Stomach (tissue), 9 donors: ENCODE results near the gene TOR1A. TPM values are rescaled to one million over a fixed set of nuclear protein-coding genes. Genes with fewer than 3 reads are reported as not detected.

Experiments used
- DNase-seq, 2 donors: peaks; one replicate each; pipeline versions ENCODE4 v3.0.0 to v3.0.0-alpha.2; 2013 to 2019
- H3K27ac ChIP-seq, 5 donors: fragments of 200-600 bp in 4 of 5; sonication (generic) in 4 of 5; one replicate each; pipeline ENCODE4 v1.5.1; 2013 to 2019; ENCODE audit warnings: mild to moderate bottlenecking in 1 of 5, moderate library complexity in 1 of 5
- H3K27me3 ChIP-seq, 3 donors: fragments of 200-600 bp; sonication (generic); one replicate each; pipeline ENCODE4 v1.5.1; 2017 to 2019; ENCODE audit warnings: mixed run types in 1 of 3
- H3K36me3 ChIP-seq, 4 donors: fragments of 200-600 bp; sonication (generic); 1 replicate in 3 of 4; 2 replicates in 1 of 4; pipeline ENCODE4 v1.5.1; 2016 to 2019
- H3K4me1 ChIP-seq, 4 donors: fragments of 200-600 bp; sonication (generic); one replicate each; pipeline ENCODE4 v1.5.1; 2016 to 2019
- H3K4me3 ChIP-seq, 4 donors: fragments of 200-600 bp; sonication (generic) in 3 of 4; one replicate each; pipeline ENCODE4 v1.5.1; 2016 to 2019; ENCODE audit warnings: mild to moderate bottlenecking in 1 of 4
- H3K9me3 ChIP-seq, 4 donors: fragments of 200-600 bp; sonication (generic); one replicate each; pipeline ENCODE4 v1.5.1; 2016 to 2019
- CTCF ChIP-seq, 7 experiments: fragments of 450-650 bp in 4 of 7; fragments of 200-600 bp in 3 of 7; sonication (generic) in 3 of 7; IDR thresholded peaks; one replicate each; pipeline ENCODE4 v1.5.1; 2016 to 2019; ENCODE audit warnings: antibody characterized with exemption in 7 of 7, control low read depth in 2 of 7, mild to moderate bottlenecking in 1 of 7
- EP300 ChIP-seq: sonication (generic); formaldehyde crosslinking; IDR thresholded peaks from one replicate; pipeline ENCODE4 v1.6.1; 2017; ENCODE audit warnings: antibody characterized with exemption
- POLR2A ChIP-seq, 4 donors: fragments of 450-650 bp; IDR thresholded peaks; one replicate each; pipeline ENCODE4 v1.6.1; 2016; ENCODE audit warnings: antibody characterized with exemption in 4 of 4, control low read depth in 2 of 4, mild to moderate bottlenecking in 1 of 4, moderate library complexity in 1 of 4
- POLR2AphosphoS5 ChIP-seq, 3 donors: sonication (generic); formaldehyde crosslinking; IDR thresholded peaks; one replicate each; pipeline ENCODE4 v1.6.1; 2016; ENCODE audit warnings: antibody characterized with exemption in 3 of 3
- WGBS, 5 donors: extraction: QIAGEN DNeasy Blood & Tissue Kit in 3 of 5; methylation state at CpG; one replicate each; pipeline versions ENCODE4 v1.1.5 to v1.1.7; 2013 to 2018; 5-methylcytosine and 5-hydroxymethylcytosine counted together
- intact Hi-C: fragments of 100-400 bp; cut with DNase I; formaldehyde crosslinking; loops from one replicate; pipeline ENCODE4 v1.15.1; 2023; ENCODE audit warnings: low total_unique reads
- polyA plus RNA-seq, 3 donors: library from polyadenylated mRNA; stranded (reverse); fragments of 200-250 nt; gene quantifications; one replicate each; pipeline ENCODE4 v1.2.3, GENCODE V29; 2013
- small RNA-seq, 4 donors: library from RNA; depleted of rRNA; stranded (forward); fragments of <200 nt; gene quantifications; one replicate each; pipeline ENCODE3, GENCODE V24; 2016
- total RNA-seq, 5 donors: library from RNA; depleted of rRNA; stranded (reverse); fragments of >200 nt; gene quantifications; one replicate each; pipeline versions ENCODE4 v1.1.0 to v1.2.3, GENCODE V29; 2014 to 2016
- donor health status: healthy with polysubstance abuse.
- donor health status: Bipolar disorder and iron deficiency.
- donor health status: healthy.

The TOR1A gene
- total and polyA plus RNA-seq, 8 donors: 6.4 to 77.6 (median 22.4) TPM

- DNase-seq: no peak
- Histone ChIP-seq H3K27me3 (no peaks in the 10 kb centered on the region), H3K4me1 (peaks cover 0 to 16% (median 3%) of the 10 kb centered on the region in 4 donors), H3K27ac (no peak overlapping the region), H3K36me3 (no peaks in the 10 kb centered on the region), H3K9me3 (no peaks in the 10 kb centered on the region), H3K4me3 (no peak overlapping the region)
- intact Hi-C loops: no loop called here
- 43 to 70% (median 54%) methylated on average over 5 of the region's 5 CpGs for WGBS, 5 donors
- no peak for TF ChIP-seq CTCF (IDR thresholded peaks at IDR 0.05)
- no peak for TF ChIP-seq EP300
- TF ChIP-seq POLR2AphosphoS5 (IDR thresholded peaks at IDR 0.05): no peak
- no peak for TF ChIP-seq POLR2A (IDR thresholded peaks at IDR 0.05)
These were observed 54.3 kb downstream of the TOR1A start for GRCh38 chr9:129769669-129770068.

- H3K36me3 ChIP-seq: no peaks in the 10 kb centered on the region
- WGBS, 5 donors: 92 to 95% (median 94%) methylated on average over 6 of the region's 6 CpGs
- intact Hi-C loops: no loop called here
- H3K27ac ChIP-seq: no peak overlapping the region
- H3K27me3 ChIP-seq: no peaks in the 10 kb centered on the region
- no peak overlapping the region for H3K4me3 ChIP-seq
- no peak for TF ChIP-seq POLR2A (IDR thresholded peaks at IDR 0.05)
- TF ChIP-seq EP300: no peak
- TF ChIP-seq POLR2AphosphoS5 (IDR thresholded peaks at IDR 0.05): no peak
- TF ChIP-seq CTCF (IDR thresholded peaks at IDR 0.05): no peak
- H3K4me1 ChIP-seq: peaks cover 0 to 6% (median under 1%) of the 10 kb centered on the region in 4 donors
- DNase-seq: no peak
- no peaks in the 10 kb centered on the region for H3K9me3 ChIP-seq
These were observed 55.5 kb downstream of the TOR1A start for GRCh38 chr9:129768486-129768885.

- intact Hi-C loops: no loop called here
- H3K27ac ChIP-seq: no peak overlapping the region
- H3K4me1 ChIP-seq: peaks cover 6 to 21% (median 13%) of the 10 kb centered on the region in 4 donors
- H3K9me3 ChIP-seq: no peaks in the 10 kb centered on the region
- no peak for TF ChIP-seq POLR2A (IDR thresholded peaks at IDR 0.05)
- no peak for TF ChIP-seq CTCF (IDR thresholded peaks at IDR 0.05)
- no peak for TF ChIP-seq EP300
- TF ChIP-seq POLR2AphosphoS5 (IDR thresholded peaks at IDR 0.05): no peak
- no peaks in the 10 kb centered on the region for H3K36me3 ChIP-seq
- 81 to 97% (median 92%) methylated on average over 4 of the region's 4 CpGs for WGBS, 5 donors
- DNase-seq: no peak
- no peaks in the 10 kb centered on the region for H3K27me3 ChIP-seq
- no peak overlapping the region for H3K4me3 ChIP-seq
These were observed 58.1 kb downstream of the TOR1A start for GRCh38 chr9:129765764-129766317.

- H3K9me3 ChIP-seq: no peaks in the 10 kb centered on the region
- intact Hi-C loops: no loop called here
- peak in 1 of 2 donors; percentile 39 for DNase-seq
- H3K4me1 ChIP-seq: peaks cover 6 to 21% (median 13%) of the 10 kb centered on the region in 4 donors
- WGBS, 5 donors: 71 to 80% (median 74%) methylated on average over 13 of the region's 13 CpGs
- TF ChIP-seq CTCF (IDR thresholded peaks at IDR 0.05): no peak
- H3K36me3 ChIP-seq: no peaks in the 10 kb centered on the region
- peak overlapping the region; percentile 54 to 83 (median 77) for H3K27ac ChIP-seq
- H3K4me3 ChIP-seq: no peak overlapping the region
- no peaks in the 10 kb centered on the region for H3K27me3 ChIP-seq
These were observed 60.7 kb downstream of the TOR1A start for GRCh38 chr9:129762985-129763926.

Small RNAs within 50 kb of the gene (small RNA-seq; reads per million reads assigned to genes)
- 0 reads per million in 4 donors for gene MIR6855

Other genes starting within 250 kb of the TOR1A start
- not detected for gene C9orf50, start 203.0 kb downstream of the TOR1A start, total RNA-seq
- gene C9orf50, start 203.0 kb downstream of the TOR1A start, polyA plus RNA-seq: under 1 TPM in 1 of 3 donors, not detected in 2; 0.13 TPM
- gene NTMT1, start 198.0 kb downstream of the TOR1A start, total RNA-seq: 10 to 100 TPM in 4 of 5 donors, 1 to 10 TPM in 1; 1.7 to 29.8 (median 16.1) TPM
- gene NTMT1, start 198.0 kb downstream of the TOR1A start, polyA plus RNA-seq: 10 to 100 TPM; 40.2 to 68.4 (median 45.8) TPM
- 10 to 100 TPM in 4 of 5 donors, 1 to 10 TPM in 1; 7.5 to 35.6 (median 18.1) TPM for gene ASB6, start 182.0 kb downstream of the TOR1A start, total RNA-seq
- gene ASB6, start 182.0 kb downstream of the TOR1A start, polyA plus RNA-seq: 10 to 100 TPM in 2 of 3 donors, 1 to 10 TPM in 1; 9.6 to 12.6 (median 10.3) TPM
- gene PRRX2, start 158.5 kb downstream of the TOR1A start, total RNA-seq: 1 to 10 TPM in 2 of 5 donors, under 1 TPM in 1, not detected in 2; 0.87 to 2.6 (median 1.7) TPM
- 1 to 10 TPM; 3.3 to 8.4 (median 6.7) TPM for gene PRRX2, start 158.5 kb downstream of the TOR1A start, polyA plus RNA-seq
- 1 to 10 TPM in 3 of 5 donors, under 1 TPM in 1, not detected in 1; 0.58 to 3.6 (median 2.6) TPM for gene PTGES, start 71.1 kb downstream of the TOR1A start, total RNA-seq
- gene PTGES, start 71.1 kb downstream of the TOR1A start, polyA plus RNA-seq: 10 to 100 TPM in 1 of 3 donors, 1 to 10 TPM in 2; 3.7 to 15.3 (median 9.9) TPM
- gene TOR1B, start 21.0 kb downstream of the TOR1A start, total RNA-seq: 100 to 1,000 TPM in 1 of 5 donors, 10 to 100 TPM in 3, 1 to 10 TPM in 1; 6.7 to 151 (median 30.7) TPM
- 10 to 100 TPM in 2 of 3 donors, 1 to 10 TPM in 1; 4.7 to 13.0 (median 11.1) TPM for gene TOR1B, start 21.0 kb downstream of the TOR1A start, polyA plus RNA-seq
- gene C9orf78, start 11.1 kb upstream of the TOR1A start, total RNA-seq: 10 to 100 TPM; 18.7 to 62.0 (median 31.7) TPM
- 10 to 100 TPM; 54.5 to 67.5 (median 55.3) TPM for gene C9orf78, start 11.1 kb upstream of the TOR1A start, polyA plus RNA-seq
- 10 to 100 TPM in 3 of 5 donors, 1 to 10 TPM in 2; 7.3 to 52.1 (median 16.9) TPM for gene USP20, start 11.3 kb upstream of the TOR1A start, total RNA-seq
- gene USP20, start 11.3 kb upstream of the TOR1A start, polyA plus RNA-seq: 10 to 100 TPM; 15.9 to 32.4 (median 17.3) TPM
- gene FNBP1, start 219.1 kb upstream of the TOR1A start, total RNA-seq: 100 to 1,000 TPM in 1 of 5 donors, 10 to 100 TPM in 4; 52.7 to 129 (median 69.6) TPM
- gene FNBP1, start 219.1 kb upstream of the TOR1A start, polyA plus RNA-seq: 10 to 100 TPM in 2 of 3 donors, 1 to 10 TPM in 1; 9.0 to 19.7 (median 10.4) TPM
- 10 to 100 TPM in 4 of 5 donors, 1 to 10 TPM in 1; 5.3 to 37.8 (median 21.4) TPM for gene GPR107, start 229.8 kb upstream of the TOR1A start, total RNA-seq
- 1 to 10 TPM; 3.4 to 7.9 (median 6.4) TPM for gene GPR107, start 229.8 kb upstream of the TOR1A start, polyA plus RNA-seq